VCaP (cell line): Measurements from ENCODE around the gene P2RY14.

Source experiments
- H3K27ac ChIP-seq: fragments of 450-650 bp; 2 replicates; pipeline ENCODE4 v1.5.1; 2017
- TF ChIP-seq, protein P1 (sequence below): fragments of 450-650 bp; conservative IDR thresholded peaks from 2 replicates; pipeline ENCODE4 v1.5.1; 2017; ENCODE audit warnings: mild to moderate bottlenecking, moderate library complexity

The P2RY14 gene

DNA sequence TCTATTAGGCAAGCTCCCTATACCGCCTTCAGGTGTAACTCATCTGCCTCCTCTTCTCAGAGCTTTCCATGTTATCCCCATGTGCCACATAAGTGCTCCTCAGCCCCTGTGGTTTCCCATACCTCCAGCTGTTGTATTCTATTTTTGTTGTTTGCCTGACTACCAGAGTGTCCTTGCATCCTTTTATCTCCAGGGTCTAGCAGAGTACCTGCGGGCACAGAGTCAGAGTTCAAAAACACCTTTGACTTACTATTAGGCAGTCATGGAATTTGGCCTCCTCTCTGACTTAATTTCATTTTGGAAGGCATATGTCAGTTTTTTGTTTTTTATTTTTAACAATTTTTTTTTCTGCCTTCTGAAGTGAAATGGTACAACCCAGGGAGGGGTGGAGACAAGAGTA, 31.2 kb upstream of the P2RY14 start:
- H3K27ac ChIP-seq, result no peak overlapping the region
- TF ChIP-seq, protein P1, sequence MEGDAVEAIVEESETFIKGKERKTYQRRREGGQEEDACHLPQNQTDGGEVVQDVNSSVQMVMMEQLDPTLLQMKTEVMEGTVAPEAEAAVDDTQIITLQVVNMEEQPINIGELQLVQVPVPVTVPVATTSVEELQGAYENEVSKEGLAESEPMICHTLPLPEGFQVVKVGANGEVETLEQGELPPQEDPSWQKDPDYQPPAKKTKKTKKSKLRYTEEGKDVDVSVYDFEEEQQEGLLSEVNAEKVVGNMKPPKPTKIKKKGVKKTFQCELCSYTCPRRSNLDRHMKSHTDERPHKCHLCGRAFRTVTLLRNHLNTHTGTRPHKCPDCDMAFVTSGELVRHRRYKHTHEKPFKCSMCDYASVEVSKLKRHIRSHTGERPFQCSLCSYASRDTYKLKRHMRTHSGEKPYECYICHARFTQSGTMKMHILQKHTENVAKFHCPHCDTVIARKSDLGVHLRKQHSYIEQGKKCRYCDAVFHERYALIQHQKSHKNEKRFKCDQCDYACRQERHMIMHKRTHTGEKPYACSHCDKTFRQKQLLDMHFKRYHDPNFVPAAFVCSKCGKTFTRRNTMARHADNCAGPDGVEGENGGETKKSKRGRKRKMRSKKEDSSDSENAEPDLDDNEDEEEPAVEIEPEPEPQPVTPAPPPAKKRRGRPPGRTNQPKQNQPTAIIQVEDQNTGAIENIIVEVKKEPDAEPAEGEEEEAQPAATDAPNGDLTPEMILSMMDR, result no peak

DNA sequence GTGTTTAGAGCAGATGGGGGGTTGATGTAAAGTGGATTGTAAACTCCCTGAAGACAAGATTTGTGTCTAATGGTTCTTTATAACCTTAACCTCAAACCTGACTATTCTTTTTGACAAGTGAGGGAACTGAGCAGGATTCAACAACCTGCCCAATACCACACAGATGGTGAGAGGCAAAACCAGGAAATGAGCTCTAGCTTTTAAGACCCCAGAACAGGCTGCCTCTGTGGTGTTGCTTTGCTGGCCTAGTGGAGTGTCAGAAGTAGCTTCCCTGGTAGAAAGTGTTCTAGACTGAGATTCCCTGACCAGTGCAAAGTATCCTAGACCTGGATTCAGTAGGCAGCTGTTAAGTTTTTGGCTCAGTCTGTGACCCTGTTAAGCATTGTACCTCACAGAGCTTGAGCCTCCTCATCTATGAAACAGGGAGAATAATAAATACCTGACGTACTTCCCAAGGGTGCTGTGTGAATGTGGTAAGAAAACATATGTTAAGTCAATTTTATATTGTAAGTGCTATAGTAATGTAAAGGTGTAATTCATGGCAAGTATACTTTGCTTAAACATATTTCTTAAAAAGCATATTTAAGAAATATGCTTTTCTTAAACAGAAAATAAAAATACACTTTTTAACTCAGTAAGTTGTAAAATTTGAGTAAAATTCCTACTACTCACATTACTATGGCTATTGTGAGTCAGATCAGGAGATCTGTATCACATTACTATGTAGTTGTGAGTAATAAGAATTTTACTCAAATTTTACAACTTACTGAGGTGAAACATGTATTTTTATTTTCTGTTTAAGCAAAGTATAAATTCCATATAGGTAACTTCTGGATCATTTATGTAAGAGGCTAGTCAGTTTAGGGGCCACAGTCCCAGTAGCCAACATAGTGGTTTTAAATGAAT, 29.5 kb upstream of the P2RY14 start:
- TF ChIP-seq, protein P1, result no peak
- H3K27ac ChIP-seq, result no peak overlapping the region

DNA sequence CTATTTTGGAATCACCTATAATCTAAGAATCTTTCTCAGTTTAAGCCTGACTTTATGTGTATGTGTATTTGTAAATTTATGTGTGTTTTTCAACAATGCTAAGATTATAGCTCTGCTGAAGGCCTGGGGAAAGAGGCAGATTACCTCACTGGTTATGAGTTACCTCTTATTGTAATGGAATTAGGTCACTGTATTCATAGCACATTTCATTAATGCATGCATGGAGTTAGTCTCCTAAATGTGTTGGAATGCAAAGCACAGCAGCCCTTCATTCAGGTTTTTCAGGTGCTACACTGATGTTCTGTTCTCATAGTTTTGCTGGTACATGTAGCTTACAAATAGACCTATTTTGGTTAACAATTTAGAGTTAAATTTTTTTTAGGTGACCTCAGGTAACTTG, 28.8 kb upstream of the P2RY14 start:
- TF ChIP-seq, protein P1, result no peak
- H3K27ac ChIP-seq, result no peak overlapping the region

DNA sequence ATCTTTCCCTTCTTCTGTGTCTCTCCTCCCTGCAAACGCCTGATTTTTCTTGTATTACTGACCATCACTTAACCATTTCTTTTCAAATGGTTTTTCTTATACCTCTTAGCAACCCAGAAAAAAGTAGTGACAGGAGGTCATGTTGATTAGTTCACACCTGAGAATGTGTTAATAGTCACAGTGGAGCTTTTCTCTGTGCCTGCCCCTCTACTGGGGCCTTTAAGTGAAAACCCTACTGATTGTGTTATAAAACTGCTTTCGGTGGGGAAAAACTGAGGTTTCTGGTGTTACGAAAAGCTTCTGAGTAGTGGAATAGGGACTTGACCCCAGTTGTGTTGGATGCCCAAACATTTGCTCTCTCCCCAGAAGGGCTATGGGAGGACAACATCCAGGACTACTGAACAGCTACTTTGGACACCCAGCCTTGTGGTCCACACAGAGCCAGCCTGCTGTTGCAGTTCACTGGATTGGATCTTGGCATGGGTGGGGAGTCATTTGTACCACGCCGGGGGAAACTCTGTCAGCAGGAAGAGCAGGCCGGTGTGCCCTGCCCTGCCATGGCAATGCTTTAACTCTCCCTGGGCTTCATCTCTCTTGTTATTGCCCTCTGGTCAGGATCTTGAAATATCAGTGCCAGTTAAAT, 27.9 kb upstream of the P2RY14 start:
- no peak overlapping the region for H3K27ac ChIP-seq

DNA sequence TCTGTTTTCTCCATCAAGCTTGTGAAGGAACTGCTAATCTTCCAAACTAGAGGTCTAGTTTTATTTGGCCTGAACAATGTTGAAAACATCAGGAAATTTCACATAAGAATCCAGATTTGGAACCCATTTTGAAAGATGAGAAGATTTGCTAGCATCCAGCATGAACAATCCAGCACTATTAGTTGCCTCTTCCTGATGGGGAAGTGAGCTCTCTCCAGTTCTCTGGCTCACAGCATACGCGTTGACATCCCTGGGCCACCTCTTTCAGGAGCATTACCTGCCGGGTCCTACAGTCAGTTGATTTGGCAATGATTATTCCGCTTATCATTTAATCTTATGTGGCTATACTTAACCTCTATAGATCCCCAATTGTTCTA, 27.4 kb upstream of the P2RY14 start:
- H3K27ac ChIP-seq, result no peak overlapping the region
- TF ChIP-seq, protein P1, result no peak

More for the DNA sequence above, 27.9 kb upstream of the P2RY14 start:
- TF ChIP-seq, protein P1, result no peak

DNA sequence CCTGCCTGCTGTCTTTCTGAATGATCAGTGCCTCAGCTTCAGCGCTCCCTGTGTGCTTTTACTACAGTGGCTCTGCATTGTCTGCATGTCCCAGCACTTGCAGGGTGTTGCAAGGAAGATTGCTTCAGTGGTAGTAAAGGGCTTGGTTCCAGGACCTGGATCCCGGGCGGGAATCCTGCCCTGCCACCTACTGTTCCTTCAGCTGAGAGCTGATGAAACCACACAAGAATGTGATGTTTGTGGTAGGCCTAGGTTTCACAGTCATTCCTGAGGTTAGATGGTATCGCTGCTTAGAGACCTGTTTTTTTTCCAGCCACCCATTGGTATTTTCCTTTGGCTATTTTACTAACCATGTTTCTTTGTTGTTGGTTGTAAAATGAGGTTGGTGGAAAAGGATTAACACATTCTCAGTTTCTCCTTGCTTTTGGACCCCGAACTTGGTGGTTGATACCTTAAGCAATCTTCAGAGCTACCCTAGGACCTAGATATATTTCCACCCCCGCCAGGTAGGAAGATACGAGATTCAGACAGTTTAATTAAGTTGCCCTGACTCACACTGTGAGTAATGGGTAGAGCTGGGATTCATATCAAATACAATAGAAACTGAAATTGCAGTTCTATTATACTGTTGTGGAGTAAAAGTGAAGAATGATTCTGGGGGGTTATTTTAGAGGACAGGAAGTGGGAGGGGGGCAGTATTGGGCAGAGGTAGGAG, 26.9 kb upstream of the P2RY14 start:
- TF ChIP-seq, protein P1, result no peak
- no peak overlapping the region for H3K27ac ChIP-seq

DNA sequence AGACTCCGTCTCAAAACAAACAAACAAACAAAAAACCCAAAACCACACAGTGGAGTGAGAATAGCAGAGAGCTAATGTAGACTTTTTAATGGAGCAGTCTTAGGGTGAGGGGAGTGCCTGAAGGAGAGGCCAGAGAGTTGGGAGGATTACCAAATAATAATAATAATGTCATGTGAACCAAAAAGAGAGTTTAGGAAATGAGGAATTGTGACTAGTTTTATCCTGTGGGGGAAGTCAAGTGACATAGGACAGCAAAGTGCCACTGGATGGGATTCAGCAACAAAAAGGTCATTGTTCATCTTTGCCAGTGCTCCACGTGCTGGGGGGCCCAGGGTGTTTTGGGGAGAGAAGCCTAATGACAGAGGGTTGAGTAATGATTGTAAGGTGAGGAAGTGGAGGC, 25.4 kb upstream of the P2RY14 start:
- TF ChIP-seq, protein P1, result no peak

More for the DNA sequence above, 25.4 kb upstream of the P2RY14 start:
- no peak overlapping the region for H3K27ac ChIP-seq
